KG1 (cell line): ENCODE measurements around the gene GPAT3.
A peak's percentile ranks its signal among the peaks of the same experiment; 100 is the strongest.

ENCODE experiments used
- DNase-seq: peaks from one replicate; lab custom pipeline; 2025; lab: John Stamatoyannopoulos, UW

The GPAT3 gene

GRCh38 chr4:83644677-83645659 is 109.1 kb downstream of the GPAT3 start:
- DNase-seq = peak; percentile 30

GRCh38 chr4:83646538-83647239 is 110.8 kb downstream of the GPAT3 start:
- no peak for DNase-seq

- DNase-seq = no peak
Observed at GRCh38 chr4:83651846-83652245, 115.9 kb downstream of the GPAT3 start.
